B cell (primary cell): ENCODE results near the gene GRID1.

ENCODE experiments used
- CTCF ChIP-seq: fragments of 200-600 bp; IDR thresholded peaks from one replicate; pipeline ENCODE4 v1.8.0; 2022; ENCODE audit warnings: antibody characterized with exemption, mild to moderate bottlenecking
- EZH2 ChIP-seq: IDR thresholded peaks from 2 replicates; pipeline ENCODE4 v1.6.1; 2012; ENCODE audit warnings: borderline replicate concordance, low read depth, mild to moderate bottlenecking, moderate library complexity, low read length; ENCODE audit not compliant: insufficient read depth, poor library complexity, severe bottlenecking

GRCh38 chr10:85679061-85679460 lies 687.5 kb downstream of the GRID1 start:
- TF ChIP-seq EZH2 (no peak), CTCF (no peak)
